IMR-90 (cell line): ENCODE measurements around the gene DPEP1.

Source experiments
- RAD21 ChIP-seq: IDR thresholded peaks from 2 replicates; pipeline ENCODE4 v1.6.1; 2012; ENCODE audit warnings: low read length, improper control_type of control experiment
- RFX5 ChIP-seq: IDR thresholded peaks from 2 replicates; pipeline ENCODE4 v1.8.0; 2012; ENCODE audit warnings: low read depth, mild to moderate bottlenecking, low read length, moderate library complexity

- TF ChIP-seq RFX5 (no peak), RAD21 (no peak)
Observed at GRCh38 chr16:89576153-89577054, 37.0 kb upstream of the DPEP1 start.
